HEK293 (cell line): ENCODE measurements around the gene ACADL.

Experiments used
- CTCF ChIA-PET: fragments of 350-600 bp; formaldehyde crosslinking; extraction: SDS; loops from one replicate; lab custom pipeline; 2021; ENCODE audit warnings: antibody characterized with exemption; lab: Yijun Ruan, JAX
- POLR2A ChIA-PET: fragments of 300-600 bp; formaldehyde crosslinking; extraction: SDS; loops from one replicate; lab custom pipeline; 2020; ENCODE audit warnings: antibody characterized with exemption, inconsistent platforms; lab: Yijun Ruan, JAX
- H3K27ac ChIP-seq: fragments of 200-500 bp; sonication (Bioruptor generic); 2 replicates; pipeline ENCODE4 v1.5.1; 2014; ENCODE audit warnings: low read depth, low read length, control low read depth, inconsistent platforms; ENCODE audit errors: extremely low read depth
- H3K36me3 ChIP-seq, 2 experiments: fragments of 200-500 bp in 1 of 2; sonication (Bioruptor generic) in 1 of 2; 1 replicate in 1 of 2; 2 replicates in 1 of 2; pipeline ENCODE4 v1.5.1; 2014 to 2017; ENCODE audit warnings: inconsistent platforms in 2 of 2, low read length in 2 of 2; ENCODE audit not compliant: control insufficient read depth in 2 of 2, insufficient read depth in 1 of 2
- H3K4me1 ChIP-seq: fragments of 200-500 bp; sonication (Bioruptor generic); 2 replicates; pipeline ENCODE4 v1.5.1; 2014; ENCODE audit warnings: mild to moderate bottlenecking, low read length, inconsistent platforms; ENCODE audit not compliant: control insufficient read depth, insufficient read depth
- H3K4me3 ChIP-seq: 2 replicates; pipeline ENCODE4 v1.5.1; 2011; ENCODE audit warnings: low read depth, mild to moderate bottlenecking, control low read depth, low read length, moderate library complexity
- H3K9me3 ChIP-seq: fragments of 200-500 bp; sonication (Bioruptor generic); 2 replicates; pipeline ENCODE4 v1.5.1; 2014; ENCODE audit warnings: low read depth, low read length, inconsistent platforms; ENCODE audit not compliant: control insufficient read depth, insufficient read depth
- GLIS1 ChIP-seq: fragments of 450-650 bp; formaldehyde crosslinking; IDR thresholded peaks from 2 replicates; pipeline ENCODE4 v1.5.1; 2016; ENCODE audit warnings: missing biosample characterization, missing genetic modification characterization
- HOXA7 ChIP-seq: sonication (generic); formaldehyde crosslinking; IDR thresholded peaks from 2 replicates; pipeline ENCODE4 v1.8.1; 2022; ENCODE audit warnings: missing genetic modification reagents, borderline replicate concordance
- KLF8 ChIP-seq: fragments of 450-650 bp; formaldehyde crosslinking; IDR thresholded peaks from 2 replicates; pipeline ENCODE4 v1.5.1; 2016; ENCODE audit warnings: missing biosample characterization, missing genetic modification characterization
- KLF9 ChIP-seq: fragments of 450-650 bp; formaldehyde crosslinking; IDR thresholded peaks from 2 replicates; pipeline ENCODE4 v1.5.1; 2016; ENCODE audit warnings: missing biosample characterization, missing genetic modification characterization, low read depth
- SCRT1 ChIP-seq: fragments of 450-650 bp; formaldehyde crosslinking; IDR thresholded peaks from 2 replicates; pipeline ENCODE4 v1.5.1; 2016; ENCODE audit warnings: missing biosample characterization, missing genetic modification characterization, borderline replicate concordance
- YY1 ChIP-seq: fragments of 450-650 bp; formaldehyde crosslinking; IDR thresholded peaks from 2 replicates; pipeline ENCODE4 v1.5.1; 2018; ENCODE audit warnings: missing biosample characterization, missing genetic modification characterization
- ZBTB44 ChIP-seq: fragments of 450-650 bp; IDR thresholded peaks from 2 replicates; pipeline ENCODE4 v1.5.1; 2018; ENCODE audit warnings: missing biosample characterization, mild to moderate bottlenecking, missing genetic modification characterization
- ZBTB48 ChIP-seq: fragments of 450-650 bp; formaldehyde crosslinking; IDR thresholded peaks from 2 replicates; pipeline ENCODE4 v1.5.1; 2016; ENCODE audit warnings: missing biosample characterization, missing genetic modification characterization
- ZEB2 ChIP-seq: fragments of 450-650 bp; formaldehyde crosslinking; IDR thresholded peaks from 2 replicates; pipeline ENCODE4 v1.5.1; 2016; ENCODE audit warnings: missing biosample characterization, missing genetic modification characterization
- ZFP3 ChIP-seq: fragments of 450-650 bp; formaldehyde crosslinking; IDR thresholded peaks from 2 replicates; pipeline ENCODE4 v1.5.1; 2016; ENCODE audit warnings: low read depth, missing biosample characterization, missing genetic modification characterization
- ZFP37 ChIP-seq: fragments of 450-650 bp; formaldehyde crosslinking; IDR thresholded peaks from 2 replicates; pipeline ENCODE4 v1.5.1; 2016; ENCODE audit warnings: missing biosample characterization, missing genetic modification characterization
- ZNF121 ChIP-seq: fragments of 450-650 bp; formaldehyde crosslinking; IDR thresholded peaks from 2 replicates; pipeline ENCODE4 v1.5.1; 2016; ENCODE audit warnings: missing biosample characterization, missing genetic modification characterization
- ZNF175 ChIP-seq: fragments of 450-650 bp; formaldehyde crosslinking; IDR thresholded peaks from 2 replicates; pipeline ENCODE4 v1.5.1; 2016; ENCODE audit warnings: missing biosample characterization, missing genetic modification characterization
- ZNF184 ChIP-seq: fragments of 450-650 bp; IDR thresholded peaks from 2 replicates; pipeline ENCODE4 v1.5.1; 2018; ENCODE audit warnings: missing biosample characterization, mild to moderate bottlenecking, missing genetic modification characterization
- ZNF214 ChIP-seq: fragments of 450-650 bp; formaldehyde crosslinking; IDR thresholded peaks from 2 replicates; pipeline ENCODE4 v1.5.1; 2017; ENCODE audit warnings: missing biosample characterization, mild to moderate bottlenecking, missing genetic modification characterization, borderline replicate concordance
- ZNF433 ChIP-seq: fragments of 450-650 bp; formaldehyde crosslinking; IDR thresholded peaks from 2 replicates; pipeline ENCODE4 v1.5.1; 2016; ENCODE audit warnings: missing biosample characterization, missing genetic modification characterization, low read depth
- ZNF629 ChIP-seq: fragments of 450-650 bp; formaldehyde crosslinking; IDR thresholded peaks from 2 replicates; pipeline ENCODE4 v1.5.1; 2017; ENCODE audit warnings: missing biosample characterization, missing genetic modification characterization
- ZNF660 ChIP-seq: fragments of 450-650 bp; IDR thresholded peaks from 2 replicates; pipeline ENCODE4 v1.5.1; 2018; ENCODE audit warnings: missing biosample characterization, mild to moderate bottlenecking, missing genetic modification characterization
- ZNF670 ChIP-seq: fragments of 450-650 bp; formaldehyde crosslinking; IDR thresholded peaks from 2 replicates; pipeline ENCODE4 v1.5.1; 2016; ENCODE audit warnings: missing biosample characterization, missing genetic modification characterization, low read depth
- ZNF677 ChIP-seq: fragments of 450-650 bp; IDR thresholded peaks from 2 replicates; pipeline ENCODE4 v1.5.0; 2018; ENCODE audit warnings: missing biosample characterization, mild to moderate bottlenecking, missing genetic modification characterization, moderate library complexity
- ZNF785 ChIP-seq: fragments of 450-650 bp; formaldehyde crosslinking; IDR thresholded peaks from 2 replicates; pipeline ENCODE4 v1.5.1; 2016; ENCODE audit warnings: missing biosample characterization, missing genetic modification characterization
- ZNF837 ChIP-seq: fragments of 450-650 bp; formaldehyde crosslinking; IDR thresholded peaks from 2 replicates; pipeline ENCODE4 v1.5.1; 2016; ENCODE audit warnings: missing biosample characterization, missing genetic modification characterization
- ZNF843 ChIP-seq: fragments of 450-650 bp; formaldehyde crosslinking; IDR thresholded peaks from 2 replicates; pipeline ENCODE4 v1.5.1; 2016; ENCODE audit warnings: missing biosample characterization, missing genetic modification characterization
- ZXDB ChIP-seq: fragments of 450-650 bp; formaldehyde crosslinking; IDR thresholded peaks from 2 replicates; pipeline ENCODE4 v1.5.1; 2016; ENCODE audit warnings: missing biosample characterization, missing genetic modification characterization
- TF ChIP-seq, protein P1 (sequence below): fragments of 450-650 bp; formaldehyde crosslinking; IDR thresholded peaks from 2 replicates; pipeline ENCODE4 v1.5.1; 2016; ENCODE audit warnings: missing biosample characterization, missing genetic modification characterization, borderline replicate concordance

The ACADL gene

DNA sequence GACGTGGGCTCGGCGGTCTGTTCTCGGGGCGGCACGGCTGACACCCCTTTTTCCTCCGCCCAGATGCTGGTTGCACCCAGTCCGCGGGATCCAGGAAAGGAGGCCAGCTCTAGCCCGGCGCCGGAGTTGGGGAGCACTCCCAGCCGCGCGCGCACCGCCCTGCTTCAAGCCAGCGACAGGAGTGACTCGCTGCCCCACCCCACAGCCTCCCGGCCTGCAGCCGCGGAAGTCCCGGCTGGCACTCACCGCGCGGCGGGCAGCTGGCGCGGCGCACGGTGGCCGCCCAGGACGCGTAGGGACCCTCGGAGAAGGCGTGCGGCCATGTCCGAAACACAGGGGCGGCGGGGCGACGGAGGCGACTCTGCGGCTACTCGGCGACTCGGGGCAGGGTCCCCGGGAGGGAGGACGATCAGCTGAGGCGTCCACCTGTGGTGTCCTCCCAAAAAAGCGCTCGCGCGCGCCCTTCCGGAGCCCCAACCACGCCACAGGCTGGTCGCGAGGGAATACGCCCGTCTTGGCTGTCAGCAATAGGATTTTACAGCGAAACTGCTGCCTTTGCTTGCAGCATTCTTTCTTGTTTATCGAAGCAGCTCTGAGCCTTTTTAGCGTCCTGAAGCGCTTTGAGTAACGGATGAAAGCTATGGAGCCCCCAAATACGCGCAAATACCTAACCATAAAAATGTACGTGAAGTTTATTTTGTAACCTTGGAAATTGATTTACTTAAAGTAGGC is at the start of gene ACADL (continued):
- TF ChIP-seq ZNF670 (tag by site-specific recombination) (no peak), ZNF214 (tag by site-specific recombination) (no peak), YY1 (tag by site-specific recombination) (peak; percentile 43; the same call in 1 of the 2 replicates), KLF9 (tag by site-specific recombination) (0 out of 2 replicates have a peak, but pooled peaks have one; percentile 37), ZNF629 (tag by site-specific recombination) (0 out of 2 replicates have a peak, but pooled peaks have one; percentile 10), ZEB2 (peak; percentile 35; the same call in 1 of the 2 replicates), HOXA7 (no peak), ZXDB (tag by site-specific recombination) (0 out of 2 replicates have a peak, but pooled peaks have one; percentile 11), ZNF843 (tag by site-specific recombination) (no peak), SCRT1 (peak; percentile 55; the same call in 1 of the 2 replicates), GLIS1 (tag by site-specific recombination) (peak; percentile 37; the same call in 1 of the 2 replicates), ZBTB44 (tag by site-specific recombination) (no peak), ZBTB48 (peak; percentile 67; the same call in 1 of the 2 replicates), ZNF175 (tag by site-specific recombination) (no peak), KLF8 (tag by site-specific recombination) (peak; percentile 73; the same call in 1 of the 2 replicates), ZNF121 (tag by site-specific recombination) (peak; percentile 41; the same call in 1 of the 2 replicates), ZNF785 (tag by site-specific recombination) (no peak), ZNF660 (peak; percentile 39; the same call in 1 of the 2 replicates)
- TF ChIP-seq, protein P1, sequence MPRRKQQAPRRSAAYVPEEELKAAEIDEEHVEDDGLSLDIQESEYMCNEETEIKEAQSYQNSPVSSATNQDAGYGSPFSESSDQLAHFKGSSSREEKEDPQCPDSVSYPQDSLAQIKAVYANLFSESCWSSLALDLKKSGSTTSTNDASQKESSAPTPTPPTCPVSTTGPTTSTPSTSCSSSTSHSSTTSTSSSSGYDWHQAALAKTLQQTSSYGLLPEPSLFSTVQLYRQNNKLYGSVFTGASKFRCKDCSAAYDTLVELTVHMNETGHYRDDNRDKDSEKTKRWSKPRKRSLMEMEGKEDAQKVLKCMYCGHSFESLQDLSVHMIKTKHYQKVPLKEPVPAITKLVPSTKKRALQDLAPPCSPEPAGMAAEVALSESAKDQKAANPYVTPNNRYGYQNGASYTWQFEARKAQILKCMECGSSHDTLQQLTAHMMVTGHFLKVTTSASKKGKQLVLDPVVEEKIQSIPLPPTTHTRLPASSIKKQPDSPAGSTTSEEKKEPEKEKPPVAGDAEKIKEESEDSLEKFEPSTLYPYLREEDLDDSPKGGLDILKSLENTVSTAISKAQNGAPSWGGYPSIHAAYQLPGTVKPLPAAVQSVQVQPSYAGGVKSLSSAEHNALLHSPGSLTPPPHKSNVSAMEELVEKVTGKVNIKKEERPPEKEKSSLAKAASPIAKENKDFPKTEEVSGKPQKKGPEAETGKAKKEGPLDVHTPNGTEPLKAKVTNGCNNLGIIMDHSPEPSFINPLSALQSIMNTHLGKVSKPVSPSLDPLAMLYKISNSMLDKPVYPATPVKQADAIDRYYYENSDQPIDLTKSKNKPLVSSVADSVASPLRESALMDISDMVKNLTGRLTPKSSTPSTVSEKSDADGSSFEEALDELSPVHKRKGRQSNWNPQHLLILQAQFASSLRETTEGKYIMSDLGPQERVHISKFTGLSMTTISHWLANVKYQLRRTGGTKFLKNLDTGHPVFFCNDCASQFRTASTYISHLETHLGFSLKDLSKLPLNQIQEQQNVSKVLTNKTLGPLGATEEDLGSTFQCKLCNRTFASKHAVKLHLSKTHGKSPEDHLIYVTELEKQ, result no peak

DNA sequence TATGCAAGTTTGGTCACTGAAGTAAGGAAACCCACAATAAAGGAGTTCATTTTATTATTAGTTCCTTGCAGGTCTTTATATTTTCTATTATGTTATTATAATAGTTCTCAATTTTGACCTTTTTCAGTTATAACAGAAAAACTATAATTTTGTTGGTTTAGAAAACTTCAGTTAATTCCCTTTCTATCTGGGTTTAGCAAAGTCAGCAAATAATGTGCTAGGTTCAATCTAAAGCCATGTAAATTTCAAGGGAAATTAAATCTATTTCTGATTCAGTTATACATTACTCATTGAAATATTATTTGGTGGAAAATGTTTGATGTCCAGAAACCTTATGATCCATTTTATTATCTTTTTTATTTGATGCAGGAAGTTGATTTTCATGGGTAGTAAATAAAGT is 46.1 kb upstream of the ACADL start:
- Histone ChIP-seq H3K4me1 (no peaks in the 10 kb centered on the region), H3K9me3 (no peaks in the 10 kb centered on the region), H3K27ac (no peak overlapping the region), H3K36me3 (no peaks in the 10 kb centered on the region), H3K4me3 (no peak overlapping the region)
- POLR2A ChIA-PET, result no interaction called here
- TF ChIP-seq ZNF677 (tag by site-specific recombination), result no peak
- TF ChIP-seq ZNF433 (tag by site-specific recombination), result no peak
- TF ChIP-seq ZFP37, result no peak
- no peak for TF ChIP-seq ZNF837 (tag by site-specific recombination)
- TF ChIP-seq ZNF184 (tag by site-specific recombination), result no peak
- TF ChIP-seq ZFP3, result no peak
- CTCF ChIA-PET, result no interaction called here
